GM19324 (cell line): ENCODE measurements around the gene HIVEP3.

Experiments
- ATAC-seq: cut with Tn5 transposase; IDR thresholded peaks from one replicate; pipeline ENCODE4 v1.9.1; 2021; ENCODE audit warnings: mild to moderate bottlenecking, moderate library complexity; ENCODE audit not compliant: unreplicated experiment, low FRiP score

Gene HIVEP3

GRCh38 chr1:41822866-41823265, 95.9 kb downstream of the HIVEP3 start:
- ATAC-seq, result no peak

- no peak for ATAC-seq
Measured at GRCh38 chr1:41819843-41820242, 98.9 kb downstream of the HIVEP3 start.

GRCh38 chr1:41819069-41819468, 99.7 kb downstream of the HIVEP3 start:
- ATAC-seq, result no peak

GRCh38 chr1:41816061-41816460, 102.7 kb downstream of the HIVEP3 start:
- no peak for ATAC-seq

- ATAC-seq, result no peak
Measured at GRCh38 chr1:41813755-41814745, 104.7 kb downstream of the HIVEP3 start.

- ATAC-seq, result no peak
Measured at GRCh38 chr1:41813226-41813625, 105.5 kb downstream of the HIVEP3 start.

- no peak for ATAC-seq
Measured at GRCh38 chr1:41812453-41812852, 106.3 kb downstream of the HIVEP3 start.

GRCh38 chr1:41812051-41812450, 106.7 kb downstream of the HIVEP3 start:
- no peak for ATAC-seq

GRCh38 chr1:41811051-41811795, 107.5 kb downstream of the HIVEP3 start:
- no peak for ATAC-seq

- no peak for ATAC-seq
Measured at GRCh38 chr1:41810446-41810845, 108.3 kb downstream of the HIVEP3 start.

GRCh38 chr1:41809692-41810091, 109.0 kb downstream of the HIVEP3 start:
- no peak for ATAC-seq

- ATAC-seq, result no peak
Measured at GRCh38 chr1:41807390-41807789, 111.3 kb downstream of the HIVEP3 start.

GRCh38 chr1:41806472-41807155, 112.1 kb downstream of the HIVEP3 start:
- no peak for ATAC-seq

GRCh38 chr1:41805771-41806471, 112.8 kb downstream of the HIVEP3 start:
- ATAC-seq, result no peak

- no peak for ATAC-seq
Measured at GRCh38 chr1:41804176-41804575, 114.5 kb downstream of the HIVEP3 start.

GRCh38 chr1:41803656-41804055, 115.1 kb downstream of the HIVEP3 start:
- ATAC-seq, result no peak

GRCh38 chr1:41802532-41803501, 115.9 kb downstream of the HIVEP3 start:
- ATAC-seq, result peak; percentile 68

GRCh38 chr1:41800311-41800829, 118.4 kb downstream of the HIVEP3 start:
- ATAC-seq, result no peak

- ATAC-seq, result no peak
Measured at GRCh38 chr1:41799723-41800122, 119.0 kb downstream of the HIVEP3 start.
